ENCODE results near the gene EIF4E3.

The EIF4E3 gene

GRCh38 chr3:71725271-71725991 is at the start of gene EIF4E3:
Gene EIF4E3, minus strand, starts transcription at chr3:71725402. Its CDS starts 35 bp downstream, at chr3:71725367.
- no peak for DNase-seq

GRCh38 chr3:71771884-71772283 is 46.7 kb upstream of the EIF4E3 start:
- no peak for DNase-seq

- DNase-seq = no peak
Observed at GRCh38 chr3:71771126-71771525, 45.9 kb upstream of the EIF4E3 start.

- DNase-seq = no peak
Observed at GRCh38 chr3:71763426-71763825, 38.2 kb upstream of the EIF4E3 start.

DNA sequence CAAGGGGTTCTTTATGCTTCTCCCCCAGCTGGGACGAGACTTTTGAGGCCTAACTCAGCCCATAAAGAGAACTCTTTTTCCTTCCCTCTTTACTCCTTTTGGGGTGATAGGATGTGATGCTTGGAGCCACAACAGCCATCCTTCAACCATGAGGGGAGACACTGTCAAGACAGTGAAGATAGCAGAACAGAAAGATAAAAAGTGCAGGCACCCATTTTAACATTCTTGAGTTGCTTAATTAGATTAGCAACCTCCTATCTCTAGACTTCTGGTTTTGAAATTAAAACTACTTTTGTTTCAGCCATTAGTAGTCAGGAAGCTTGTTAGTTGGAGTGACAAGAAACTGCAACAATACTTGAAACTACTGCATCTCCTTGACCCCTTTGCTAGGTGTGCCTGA is 34.9 kb upstream of the EIF4E3 start:
- no peak for DNase-seq

- no peak for DNase-seq
Observed at GRCh38 chr3:71759401-71759800, 34.2 kb upstream of the EIF4E3 start.

- DNase-seq = no peak
Observed at GRCh38 chr3:71758091-71758490, 32.9 kb upstream of the EIF4E3 start.

GRCh38 chr3:71754610-71755253 is 29.5 kb upstream of the EIF4E3 start:
- DNase-seq = no peak

DNA sequence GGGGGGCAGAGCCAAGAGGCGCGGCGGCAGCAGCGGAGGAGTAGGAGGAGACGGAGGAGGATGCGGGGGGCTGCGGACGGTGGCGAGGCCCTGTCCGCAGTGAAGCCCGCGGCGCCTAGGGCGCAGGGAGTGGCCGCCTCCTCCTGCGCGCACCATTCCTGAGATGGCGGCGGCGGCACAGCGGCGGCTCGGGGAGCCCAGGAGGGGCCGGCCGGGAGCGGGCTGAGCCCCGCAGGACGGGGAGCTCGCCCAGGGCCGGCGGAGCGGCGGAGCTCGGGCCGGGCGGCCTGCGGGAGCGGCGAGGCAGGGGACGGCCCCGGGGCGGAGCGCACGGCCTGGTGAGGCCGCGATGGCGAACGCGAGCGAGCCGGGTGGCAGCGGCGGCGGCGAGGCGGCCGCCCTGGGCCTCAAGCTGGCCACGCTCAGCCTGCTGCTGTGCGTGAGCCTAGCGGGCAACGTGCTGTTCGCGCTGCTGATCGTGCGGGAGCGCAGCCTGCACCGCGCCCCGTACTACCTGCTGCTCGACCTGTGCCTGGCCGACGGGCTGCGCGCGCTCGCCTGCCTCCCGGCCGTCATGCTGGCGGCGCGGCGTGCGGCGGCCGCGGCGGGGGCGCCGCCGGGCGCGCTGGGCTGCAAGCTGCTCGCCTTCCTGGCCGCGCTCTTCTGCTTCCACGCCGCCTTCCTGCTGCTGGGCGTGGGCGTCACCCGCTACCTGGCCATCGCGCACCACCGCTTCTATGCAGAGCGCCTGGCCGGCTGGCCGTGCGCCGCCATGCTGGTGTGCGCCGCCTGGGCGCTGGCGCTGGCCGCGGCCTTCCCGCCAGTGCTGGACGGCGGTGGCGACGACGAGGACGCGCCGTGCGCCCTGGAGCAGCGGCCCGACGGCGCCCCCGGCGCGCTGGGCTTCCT is 28.8 kb upstream of the EIF4E3 start, which contains the start of gene GPR27:
Gene GPR27, plus strand, starts transcription at position 155 of the 909 bp plus-strand sequence. Its CDS starts 195 bp downstream, at position 350.
- DNase-seq = no peak

DNA sequence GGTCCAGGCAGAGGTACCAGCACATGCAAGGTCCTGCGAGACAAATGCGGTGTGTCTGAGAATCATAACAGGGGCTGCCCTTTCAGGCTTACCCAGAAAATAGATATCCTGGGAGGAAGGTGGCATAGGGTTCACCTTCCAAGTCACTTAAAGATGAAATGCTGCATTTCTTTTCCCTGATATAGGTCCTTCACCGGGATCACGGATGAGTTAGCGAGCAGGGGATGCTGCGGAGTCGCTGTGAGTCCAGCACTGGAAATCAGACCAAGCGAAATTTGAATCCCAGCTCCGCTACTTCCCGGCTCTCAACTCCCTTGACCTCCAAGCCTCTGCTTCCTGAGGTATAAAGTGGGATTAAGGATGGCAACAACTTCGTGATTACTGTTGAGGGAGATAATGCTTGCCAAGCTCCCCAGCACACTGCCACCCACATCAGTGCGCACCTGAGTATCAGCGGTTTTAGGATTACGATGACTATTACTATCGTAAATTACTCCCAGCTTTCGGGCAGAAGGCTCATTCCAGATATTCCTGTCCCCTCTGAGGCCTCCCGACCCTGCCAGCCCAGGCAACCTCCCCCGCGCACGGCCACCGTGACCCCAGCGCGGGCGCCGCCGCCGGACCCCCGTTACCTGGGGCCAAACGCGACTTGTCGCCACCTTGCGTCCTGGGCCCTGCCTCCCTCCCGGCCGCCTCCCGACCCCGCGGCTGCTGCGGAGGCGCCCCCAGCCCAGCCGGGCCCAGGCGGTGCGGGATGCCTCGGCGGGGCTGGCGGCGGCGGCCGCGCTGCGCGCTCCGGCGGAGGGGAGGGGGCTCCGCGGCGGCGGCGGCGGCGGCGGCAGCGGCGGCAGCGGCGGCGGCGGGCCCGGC is 27.9 kb upstream of the EIF4E3 start:
- no peak for DNase-seq

DNA sequence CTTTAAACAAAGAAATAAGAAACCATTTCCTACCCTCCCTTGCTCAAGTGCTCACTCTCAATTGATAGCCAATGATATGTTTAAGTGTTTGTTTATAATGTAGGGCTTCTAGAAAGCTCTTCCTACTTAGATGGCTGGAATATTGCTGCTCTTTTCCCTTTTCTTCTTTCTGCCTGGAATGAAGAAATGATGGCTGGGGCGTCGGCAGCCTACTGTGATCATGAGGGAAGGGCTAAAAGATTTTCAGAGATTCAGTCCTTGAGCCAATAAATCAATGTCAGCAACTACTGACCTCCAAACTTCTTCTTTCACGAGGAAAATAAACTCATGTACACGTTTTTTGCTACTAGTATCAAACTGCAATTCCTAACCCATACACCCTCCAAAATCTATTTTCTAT is 26.4 kb upstream of the EIF4E3 start:
- DNase-seq = no peak

GRCh38 chr3:71744738-71745137 is 19.5 kb upstream of the EIF4E3 start:
- no peak for DNase-seq

DNA sequence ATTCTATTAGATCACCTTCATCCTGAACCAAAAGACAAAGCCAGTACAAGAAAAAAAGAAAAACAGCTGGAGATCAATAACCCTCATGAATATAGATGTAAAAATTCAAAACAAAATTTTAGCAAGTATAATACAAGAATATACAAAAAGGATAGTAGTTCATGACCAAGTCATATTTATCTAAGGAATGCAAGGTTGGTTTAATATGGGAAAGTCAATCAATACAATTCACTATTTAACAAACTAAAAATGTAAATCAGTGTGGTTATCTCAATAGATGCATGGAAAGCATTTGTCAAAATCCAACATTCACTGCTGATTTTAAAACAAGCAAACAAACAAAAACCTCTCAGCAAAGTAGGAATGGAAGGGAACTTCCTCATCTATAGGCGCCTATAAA is 17.4 kb upstream of the EIF4E3 start:
- no peak for DNase-seq

DNA sequence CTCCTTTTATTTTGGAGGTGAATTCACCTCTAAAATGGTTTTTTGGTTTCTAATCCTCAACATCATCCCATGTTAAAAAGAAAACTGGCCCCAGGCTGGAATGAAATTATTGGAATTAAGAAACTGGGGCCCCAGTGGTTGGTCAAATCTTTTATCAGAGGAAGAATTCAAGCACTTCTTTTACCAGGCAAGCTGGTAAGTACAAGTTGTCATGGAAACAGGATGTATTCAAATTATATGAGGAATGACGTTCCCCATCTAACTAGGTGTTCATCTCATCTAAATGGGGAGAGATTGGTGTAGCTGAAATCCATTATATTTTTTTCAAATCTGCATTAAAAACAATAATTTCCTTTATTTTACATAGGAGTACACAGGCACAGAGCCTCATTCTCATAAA is 9.7 kb upstream of the EIF4E3 start:
- no peak for DNase-seq

DNA sequence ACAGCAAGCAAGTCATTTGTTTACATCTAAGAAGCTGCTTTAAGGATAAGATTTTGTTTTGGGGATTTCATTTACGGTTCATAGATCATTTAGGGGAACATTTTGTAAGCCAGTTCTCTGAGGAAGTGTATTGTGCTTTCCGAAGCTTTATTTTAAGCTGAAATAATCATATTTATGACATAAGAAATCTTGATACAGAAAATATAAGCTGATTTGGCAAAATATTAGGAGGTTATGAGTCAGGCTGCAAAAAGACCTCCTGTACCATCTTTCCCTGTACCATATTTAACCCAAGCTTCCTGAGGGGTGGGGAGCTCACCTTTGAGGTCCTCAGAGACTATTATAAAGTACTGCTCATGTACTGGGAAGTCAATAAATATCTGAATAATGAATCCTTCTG is 8.1 kb upstream of the EIF4E3 start:
- no peak for DNase-seq

DNA sequence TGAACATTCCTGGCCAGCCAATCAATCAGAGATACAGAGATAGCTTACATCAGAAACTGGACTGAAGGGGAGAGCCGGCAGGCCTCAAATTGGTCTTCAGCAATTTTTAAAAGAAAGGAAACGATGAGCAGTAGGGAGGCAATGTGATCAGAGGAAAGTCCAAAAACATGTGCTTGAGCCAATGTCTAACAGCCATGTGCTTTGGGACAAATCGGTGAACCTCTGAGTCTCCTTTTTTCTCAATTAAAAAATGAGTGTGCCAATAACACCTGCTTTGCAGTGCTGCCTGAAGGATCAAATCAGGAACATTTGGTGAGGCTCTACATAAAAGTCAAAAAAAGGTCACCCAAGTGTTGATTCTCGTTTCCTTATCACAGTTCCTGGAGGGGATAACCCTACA is 7.4 kb upstream of the EIF4E3 start:
- no peak for DNase-seq

DNA sequence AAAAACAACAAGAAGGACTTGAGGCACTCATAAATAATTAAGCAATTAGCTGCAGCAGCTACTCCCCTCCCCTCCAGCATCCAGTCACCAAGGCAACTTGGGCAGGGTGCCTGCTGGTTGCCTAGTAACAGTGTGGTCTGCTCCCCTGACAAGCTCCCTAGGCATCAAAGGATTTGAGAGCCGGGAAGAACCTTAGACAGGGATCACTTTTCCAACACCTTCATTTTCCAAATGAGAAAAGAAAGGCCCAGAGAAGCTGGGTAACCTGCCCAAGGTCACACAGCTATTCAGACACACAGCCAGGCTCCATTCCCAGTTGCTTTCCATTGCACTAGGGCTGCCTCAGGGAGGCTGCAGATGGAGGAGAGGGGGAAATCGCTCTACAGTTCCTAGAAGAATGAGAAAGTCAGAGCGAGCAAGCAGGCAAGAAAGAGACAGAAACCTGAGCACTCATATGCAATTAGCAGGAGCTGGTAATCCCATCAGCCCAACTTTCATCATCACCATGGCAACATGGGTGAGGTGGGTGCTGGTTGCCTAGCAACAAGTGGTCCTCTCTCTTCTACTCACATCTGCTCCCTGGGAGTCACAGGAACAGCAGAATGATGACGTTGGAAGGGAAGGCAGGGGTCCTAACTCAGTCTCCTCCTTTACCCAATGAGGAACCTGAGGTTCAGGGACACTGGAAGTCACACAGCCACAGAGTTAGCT is 3.6 kb upstream of the EIF4E3 start:
- no peak for DNase-seq

GRCh38 chr3:71726146-71726545 is 944 bp upstream of the EIF4E3 start:
- DNase-seq = no peak

DNA sequence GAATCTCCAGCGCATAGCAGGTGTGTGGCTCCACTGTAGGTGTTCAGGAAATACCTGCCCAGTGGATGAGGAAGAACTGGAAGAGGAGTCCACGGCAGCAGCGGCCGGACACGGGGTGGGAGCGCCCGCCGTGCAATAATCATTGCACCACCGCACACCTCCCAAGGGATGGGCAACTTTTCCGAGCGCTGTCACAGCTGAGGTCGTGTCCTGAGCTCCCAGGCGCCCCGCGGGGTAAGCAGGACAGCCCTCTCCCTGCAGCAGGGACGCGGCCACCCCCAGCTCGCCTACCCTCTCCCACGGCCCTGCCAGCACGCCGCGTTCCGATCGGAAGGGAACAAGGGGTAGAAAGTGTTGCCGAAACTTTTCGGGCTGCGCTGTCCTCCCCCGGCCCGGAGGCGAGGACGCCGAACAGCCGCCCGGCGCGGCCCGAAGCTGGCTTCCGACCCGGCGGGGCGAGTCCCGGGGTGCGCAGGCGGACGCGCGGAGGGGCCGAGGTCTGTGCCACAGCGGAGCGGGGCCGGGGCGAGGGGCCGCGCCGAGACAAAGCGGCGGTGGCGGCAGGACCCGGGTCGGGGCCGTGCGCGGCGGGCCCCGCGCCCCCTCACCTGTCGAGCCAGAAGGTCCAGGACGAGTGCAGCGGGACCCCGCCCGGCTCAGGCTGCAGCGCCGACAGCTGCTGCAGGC is 475 bp downstream of the EIF4E3 start:
- DNase-seq = no peak

GRCh38 chr3:71724171-71724453 is 1.1 kb downstream of the EIF4E3 start:
- no peak for DNase-seq

DNA sequence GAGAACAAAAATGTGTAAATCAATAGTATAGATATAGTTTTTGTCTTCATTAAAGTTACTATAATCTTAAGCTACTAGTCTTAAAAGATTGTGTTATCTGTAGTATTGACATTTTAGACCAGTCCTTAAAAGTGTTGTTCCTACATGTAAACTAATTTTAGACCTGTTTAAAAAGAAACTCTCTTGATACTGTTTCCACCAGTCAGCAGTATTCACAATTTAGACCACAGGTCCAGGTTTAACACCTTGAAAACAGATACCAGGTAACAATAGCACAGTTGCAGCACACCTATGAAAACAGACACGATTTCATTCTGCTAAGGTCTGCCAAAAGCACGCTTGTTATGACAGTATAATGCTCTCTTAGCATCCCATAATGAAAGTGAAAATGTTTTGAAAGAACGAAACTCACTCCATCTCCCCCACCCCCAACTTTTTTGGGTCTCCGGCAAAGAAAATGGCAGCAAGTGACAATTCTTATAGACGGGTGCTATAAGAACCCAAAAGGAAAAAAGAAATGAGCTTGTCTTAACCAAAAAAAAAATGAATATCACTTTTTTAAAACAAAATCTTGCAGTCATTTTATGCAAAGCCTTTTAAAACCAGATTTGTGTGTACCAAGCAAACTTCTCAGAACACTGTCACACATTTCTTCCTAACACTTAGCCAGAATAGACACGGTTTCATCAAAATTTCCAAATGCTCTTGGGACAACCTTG is 1.6 kb downstream of the EIF4E3 start:
- DNase-seq = no peak
